ENCODE data around the gene A3GALT2.
"Not testable (repeated sequence)": the region's sequence is repeated elsewhere in the genome, so short reads cannot be mapped to it uniquely, and the experiment has no call there.

DNA sequence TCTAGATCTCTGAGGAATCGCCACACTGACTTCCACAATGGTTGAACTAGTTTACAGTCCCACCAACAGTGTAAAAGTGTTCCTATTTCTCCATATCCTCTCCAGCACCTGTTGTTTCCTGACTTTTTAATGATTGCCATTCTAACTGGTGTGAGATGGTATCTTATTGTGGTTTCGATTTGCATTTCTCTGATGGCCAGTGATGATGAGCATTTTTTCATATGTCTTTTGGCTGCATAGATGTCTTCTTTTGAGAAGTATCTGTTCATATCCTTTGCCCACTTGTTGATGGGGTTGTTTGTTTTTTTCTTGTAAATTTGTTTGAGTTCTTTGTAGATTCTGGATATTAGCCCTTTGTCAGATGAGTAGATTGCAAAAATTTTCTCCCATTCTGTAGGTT, 30.3 kb downstream of the A3GALT2 start:
- not testable (repeated sequence) for TF ChIP-seq POLR2A, TAF1, POLR2AphosphoS5 (IDR thresholded peaks at IDR 0.05; ENCODE audit: low read depth, low read length)

Measured in GM12891 (cell line).